Frontal cortex (tissue), 4 donors: ENCODE results near the gene SPCS3. TPM values are rescaled to one million over a fixed set of nuclear protein-coding genes. Genes with fewer than 3 reads are reported as not detected.
A peak's percentile ranks its signal among the peaks of the same experiment; 100 is the strongest.
"Not testable (repeated sequence)": the region's sequence is repeated elsewhere in the genome, so short reads cannot be mapped to it uniquely, and the experiment has no call there.

Experiments
- DNase-seq, 2 donors: peaks; one replicate each; pipeline ENCODE4 v3.0.0; 2012; ENCODE audit warnings: low spot score in 2 of 2
- FAIRE-seq: peaks from 2 replicates; lab custom pipeline; 2012; peaks lifted over from hg19 to GRCh38; lab: Jason Lieb, UNC
- total RNA-seq: library from RNA; depleted of rRNA; stranded (reverse); fragments of >200 nt; gene quantifications from one replicate; pipeline ENCODE4 v1.2.3, GENCODE V29; 2014
- donor health status: control.
- donor health status: control.
- donor health status: control.

SPCS3 gene
- total RNA-seq: 108 TPM

DNA sequence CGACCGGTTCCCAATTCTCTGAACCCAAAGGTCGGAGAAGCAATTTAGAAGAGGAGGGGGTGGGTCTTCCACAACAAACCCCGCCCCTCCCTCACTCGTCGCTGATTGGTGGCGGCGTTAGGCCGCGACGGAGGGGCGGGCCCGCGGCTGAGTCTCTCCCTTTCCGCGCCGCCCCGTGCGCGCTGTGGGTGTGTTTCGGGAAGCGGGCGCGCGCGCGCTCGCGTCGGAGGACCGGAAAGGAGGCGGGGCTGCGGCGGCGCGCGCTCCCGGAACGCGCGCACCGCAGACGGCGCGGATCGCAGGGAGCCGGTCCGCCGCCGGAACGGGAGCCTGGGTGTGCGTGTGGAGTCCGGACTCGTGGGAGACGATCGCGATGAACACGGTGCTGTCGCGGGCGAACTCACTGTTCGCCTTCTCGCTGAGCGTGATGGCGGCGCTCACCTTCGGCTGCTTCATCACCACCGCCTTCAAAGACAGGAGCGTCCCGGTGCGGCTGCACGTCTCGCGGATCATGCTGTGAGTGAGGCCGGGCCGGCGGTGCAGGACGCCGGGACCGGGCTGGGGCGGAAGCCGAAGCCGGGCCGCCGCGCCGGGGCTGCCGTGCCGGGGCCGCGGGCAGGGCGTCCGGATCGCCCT lies at the start of gene SPCS3:
Gene SPCS3, plus strand, starts transcription at position 263 of the 636 bp plus-strand sequence. Its CDS starts 111 bp downstream, at position 374.
- DNase-seq (peak; percentile 91 to 95), FAIRE-seq (no peak)

DNA sequence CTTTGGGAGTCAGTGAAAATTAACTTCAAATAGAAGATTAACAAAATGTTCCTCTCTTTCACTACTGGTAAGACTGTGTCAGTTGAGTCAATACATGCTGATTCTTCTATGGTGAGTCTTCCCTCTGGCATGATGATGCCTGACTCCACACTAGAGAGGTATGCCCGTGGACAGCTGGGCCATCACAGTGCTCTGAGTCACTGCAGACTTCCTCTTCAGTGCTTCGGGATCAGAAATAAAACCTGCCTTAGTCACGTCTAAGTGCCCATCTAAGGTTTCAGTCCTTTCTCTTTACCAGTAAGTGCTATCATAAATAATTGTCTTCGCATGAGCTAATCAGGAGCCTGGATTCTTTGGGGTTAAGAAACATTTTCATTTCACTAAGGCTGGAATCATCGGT lies 49.1 kb upstream of the SPCS3 start:
- FAIRE-seq: no peak
- no peak for DNase-seq

DNA sequence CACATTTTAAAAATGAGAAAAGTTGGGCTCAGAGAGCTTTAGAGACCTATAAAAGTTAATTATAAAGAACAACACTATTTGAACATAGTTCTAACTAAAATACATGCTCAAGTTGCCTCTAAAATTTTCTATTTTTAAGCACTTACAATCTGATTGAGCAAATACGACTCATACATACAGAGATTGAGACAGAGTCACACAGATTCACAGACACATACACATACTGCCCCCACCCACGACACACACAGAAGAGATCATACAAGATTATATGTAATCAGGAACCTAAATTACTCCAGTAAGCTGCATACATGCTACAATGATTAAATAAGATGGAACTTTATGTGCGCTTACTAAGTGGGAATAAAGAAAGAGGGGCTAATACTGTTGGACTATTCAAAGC lies 48.0 kb upstream of the SPCS3 start:
- no peak for DNase-seq
- FAIRE-seq: no peak

DNA sequence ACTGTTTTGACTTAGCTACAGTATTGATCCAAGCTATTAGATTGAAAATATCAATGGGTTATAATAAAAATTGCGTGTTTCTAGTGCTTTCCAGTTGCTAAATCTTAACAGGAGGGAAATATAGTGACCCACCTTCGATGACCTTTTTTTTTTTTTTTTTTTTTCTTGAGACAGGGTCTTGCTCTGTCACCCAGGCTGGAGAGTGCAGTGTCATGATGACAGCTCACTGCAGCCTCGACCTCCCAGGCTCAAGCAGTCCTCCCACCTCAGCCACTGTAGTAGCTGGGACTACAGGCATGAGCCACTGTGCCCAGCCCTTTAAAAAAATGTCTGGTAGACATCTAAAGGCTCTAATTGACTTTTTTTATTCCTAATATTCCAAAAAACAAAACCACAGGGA lies 47.0 kb upstream of the SPCS3 start:
- DNase-seq (no peak), FAIRE-seq (no peak)

DNA sequence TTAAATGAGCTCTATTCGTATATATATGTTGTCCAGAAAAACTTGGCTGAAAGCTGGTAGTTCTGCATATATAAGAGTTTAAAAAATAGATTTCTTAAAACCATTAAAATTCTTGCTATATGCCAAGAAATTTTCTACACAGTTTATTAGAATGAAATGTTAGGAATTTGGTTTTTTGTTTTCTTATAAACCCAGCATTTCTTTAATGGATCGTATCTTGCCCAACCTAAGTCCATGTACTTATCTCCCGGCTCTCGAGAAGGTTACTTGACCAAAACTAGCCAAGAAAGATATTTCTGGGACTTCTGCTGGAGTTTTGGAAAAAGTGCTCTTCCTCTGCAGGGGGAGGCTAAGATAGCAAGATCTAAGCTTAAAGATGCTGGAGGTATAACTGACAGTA lies 46.0 kb upstream of the SPCS3 start:
- FAIRE-seq: no peak
- DNase-seq: no peak

DNA sequence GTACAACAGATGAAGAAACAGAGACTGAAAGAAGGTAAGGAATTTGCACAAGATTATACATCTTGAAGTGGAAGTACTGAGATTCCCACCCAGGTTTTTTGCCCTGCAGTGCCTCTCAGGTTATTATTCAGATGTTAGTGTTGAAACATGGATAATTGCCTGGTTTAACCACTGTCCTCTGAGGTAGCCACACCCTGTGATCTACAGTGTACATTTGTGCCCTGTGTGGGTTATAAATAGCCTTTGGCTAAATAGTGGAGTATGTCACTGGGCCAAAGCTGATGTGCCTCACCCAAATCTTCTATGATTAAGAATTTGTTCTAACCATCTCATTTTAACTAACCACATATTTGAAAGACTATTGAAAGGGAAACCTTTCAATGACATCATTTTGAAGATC lies 45.3 kb upstream of the SPCS3 start:
- no peak for FAIRE-seq
- no peak for DNase-seq

DNA sequence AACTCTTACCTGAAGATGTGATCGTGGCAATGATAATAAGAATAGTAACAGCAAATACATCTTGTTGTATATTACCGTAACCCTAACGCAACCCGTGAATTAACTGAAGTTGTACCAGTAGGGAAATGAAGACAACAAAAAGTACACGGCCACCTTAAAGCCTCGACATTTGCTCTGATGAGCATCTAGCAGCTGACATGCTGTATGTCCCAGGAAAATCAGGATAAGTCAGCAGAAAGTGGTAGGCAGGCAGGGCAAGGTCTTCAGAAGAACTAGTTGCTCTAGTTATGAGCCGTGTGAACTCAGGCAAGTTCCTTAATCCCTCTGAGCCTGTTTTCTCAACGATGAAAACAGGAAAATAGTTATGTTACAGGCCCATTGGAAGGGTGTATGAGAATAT lies 43.1 kb upstream of the SPCS3 start:
- DNase-seq: no peak
- FAIRE-seq: no peak

DNA sequence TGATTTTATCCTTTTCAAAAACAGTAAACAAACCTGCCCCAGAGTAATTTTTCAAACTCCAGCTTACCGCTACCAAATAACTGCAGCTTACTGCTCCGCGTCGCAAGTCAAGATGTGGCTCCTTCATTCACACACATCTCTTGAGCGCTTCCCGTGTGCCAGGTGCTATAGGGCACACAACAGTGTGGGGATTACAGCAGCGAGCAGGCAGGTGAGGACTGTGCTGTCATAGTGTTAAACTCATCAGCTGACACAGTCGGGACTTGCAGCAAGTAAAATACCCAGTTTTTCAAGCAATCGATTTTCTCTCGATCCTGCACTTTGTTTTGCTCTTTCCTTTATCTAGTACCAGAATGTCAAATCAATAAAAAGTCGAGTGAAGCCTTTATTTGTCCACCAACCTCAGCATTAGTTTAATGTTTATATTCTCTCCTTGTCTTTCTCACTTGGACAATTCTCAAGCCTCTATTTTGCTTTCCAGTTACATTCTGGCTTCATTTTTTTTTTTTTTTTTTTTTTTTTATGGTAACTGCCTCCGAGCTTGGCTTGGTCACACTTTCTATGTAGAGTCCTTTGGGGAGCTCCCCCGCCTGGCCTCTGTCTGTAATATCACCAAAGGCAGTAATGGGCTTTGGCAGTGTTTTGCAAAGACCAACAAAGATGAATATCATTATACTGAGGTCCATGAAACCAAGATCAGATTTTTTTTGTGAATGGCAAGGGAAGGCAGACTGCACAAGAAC lies 42.4 kb upstream of the SPCS3 start:
- FAIRE-seq (peak; percentile 47), DNase-seq (peak in 1 of 2 donors; percentile 36)

DNA sequence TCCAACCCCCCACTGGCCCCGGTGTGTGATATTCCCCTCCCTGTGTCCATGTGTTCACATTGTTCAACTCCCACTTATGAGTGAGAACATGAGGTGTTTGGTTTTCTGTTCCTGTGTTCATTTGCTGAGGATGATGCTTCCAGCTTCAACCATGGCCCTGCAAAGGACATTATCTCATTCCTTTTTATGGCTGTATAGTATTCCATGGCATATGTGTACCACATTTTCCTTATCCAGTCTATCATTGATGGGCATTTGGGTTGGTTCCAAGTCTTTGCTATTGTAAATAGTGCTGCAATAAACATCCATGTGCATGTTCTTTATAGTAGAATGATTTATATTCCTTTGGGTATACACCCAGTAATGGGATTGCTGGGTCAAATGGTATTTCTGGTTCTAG lies 40.2 kb upstream of the SPCS3 start:
- not testable (repeated sequence) for DNase-seq, FAIRE-seq

DNA sequence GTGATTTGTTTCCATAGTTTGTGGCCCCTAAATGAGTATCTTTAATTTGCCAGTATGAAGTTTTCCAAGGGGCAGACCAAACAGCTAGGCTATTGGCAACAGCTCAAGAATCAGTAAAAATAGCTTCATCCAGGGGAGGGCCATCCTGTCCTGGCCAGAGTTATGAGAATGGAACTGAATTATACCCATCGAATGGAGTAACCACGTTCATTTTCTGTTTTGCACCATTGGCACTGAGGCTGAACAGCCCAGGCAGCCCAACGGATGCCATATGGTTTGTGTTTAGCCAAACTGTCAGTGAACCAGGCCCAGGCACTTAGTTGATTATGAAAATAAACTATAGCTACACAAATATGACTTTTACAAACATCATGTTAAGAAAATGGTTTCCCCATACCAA lies 33.0 kb upstream of the SPCS3 start:
- DNase-seq: no peak
- FAIRE-seq: no peak

DNA sequence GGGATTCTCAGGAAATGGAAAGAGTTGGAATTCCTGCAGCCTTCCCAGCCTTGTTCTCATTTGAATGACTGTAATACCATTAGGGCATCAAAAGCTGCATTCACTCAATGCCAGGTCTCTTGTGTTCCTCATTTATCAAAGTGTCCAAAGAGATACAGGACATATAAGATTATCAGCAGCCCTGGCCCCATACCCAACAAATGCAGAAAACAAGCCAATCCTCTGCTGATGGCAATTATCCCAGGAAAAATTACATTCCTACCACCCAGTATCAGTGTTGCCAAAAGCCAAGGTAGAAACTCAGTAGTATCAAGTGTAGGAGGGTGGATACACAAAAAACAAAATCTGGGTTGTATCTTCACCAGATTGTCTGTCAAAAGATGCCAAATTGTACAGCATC lies 32.2 kb upstream of the SPCS3 start:
- FAIRE-seq (no peak), DNase-seq (no peak)

DNA sequence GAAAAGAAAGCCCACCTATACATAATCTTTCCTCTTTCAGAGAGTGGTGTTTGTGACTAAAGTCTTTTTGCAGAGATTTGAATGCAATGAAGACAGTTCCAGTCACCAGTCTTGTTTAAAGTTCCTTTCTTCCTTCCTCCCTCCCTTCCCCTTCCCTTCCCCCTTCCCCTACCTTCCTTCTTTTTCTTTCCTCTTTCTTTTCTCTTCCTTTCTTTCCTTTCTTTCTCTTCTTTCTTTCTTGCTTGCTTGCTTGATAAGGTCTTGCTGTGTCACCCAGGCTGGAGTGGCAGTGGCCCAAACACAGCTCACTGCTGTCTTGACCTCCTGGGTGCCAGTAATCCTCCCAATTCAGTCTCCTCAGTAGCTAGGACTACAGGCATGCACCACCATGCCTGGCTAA lies 31.7 kb upstream of the SPCS3 start:
- FAIRE-seq (no peak), DNase-seq (no peak)

DNA sequence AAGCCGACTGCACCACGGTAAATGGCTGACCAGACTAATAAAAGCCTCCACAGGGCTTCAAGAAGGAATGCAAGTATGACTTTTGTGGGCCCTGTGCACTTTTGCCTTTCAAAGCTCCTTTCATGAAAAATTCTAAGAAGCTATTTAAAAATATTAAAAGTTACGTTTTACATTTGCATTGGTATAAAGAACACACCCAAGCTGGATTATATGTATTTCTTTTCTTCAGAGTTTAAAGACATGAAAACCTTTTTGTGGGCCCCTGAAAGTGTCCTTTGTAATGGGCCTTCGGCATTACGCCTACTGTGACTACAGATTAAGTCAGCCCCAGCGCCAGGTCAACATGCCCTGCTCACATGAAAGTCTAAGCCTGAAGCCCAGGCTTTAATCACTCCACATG lies 30.2 kb upstream of the SPCS3 start:
- no peak for DNase-seq
- FAIRE-seq: no peak

DNA sequence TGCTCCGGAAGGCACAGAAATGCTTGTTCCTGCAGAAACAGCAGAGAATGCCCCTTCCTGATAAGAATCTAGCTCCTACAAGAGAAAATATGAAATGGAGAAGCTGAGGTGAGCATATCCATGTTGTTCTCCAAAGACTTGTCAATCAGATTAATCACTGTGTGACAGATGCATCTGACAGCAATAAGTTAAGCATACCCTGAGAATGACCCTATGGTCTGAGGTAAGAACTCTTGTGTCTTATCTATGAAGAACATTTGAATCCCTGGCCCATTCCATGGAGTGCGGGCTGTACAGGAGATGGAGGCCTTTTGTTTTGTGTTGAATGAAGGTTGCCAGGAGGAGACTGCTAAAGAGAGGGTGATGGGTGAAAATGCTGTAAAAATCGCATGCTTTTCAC lies 29.2 kb upstream of the SPCS3 start:
- no peak for FAIRE-seq
- DNase-seq: no peak

DNA sequence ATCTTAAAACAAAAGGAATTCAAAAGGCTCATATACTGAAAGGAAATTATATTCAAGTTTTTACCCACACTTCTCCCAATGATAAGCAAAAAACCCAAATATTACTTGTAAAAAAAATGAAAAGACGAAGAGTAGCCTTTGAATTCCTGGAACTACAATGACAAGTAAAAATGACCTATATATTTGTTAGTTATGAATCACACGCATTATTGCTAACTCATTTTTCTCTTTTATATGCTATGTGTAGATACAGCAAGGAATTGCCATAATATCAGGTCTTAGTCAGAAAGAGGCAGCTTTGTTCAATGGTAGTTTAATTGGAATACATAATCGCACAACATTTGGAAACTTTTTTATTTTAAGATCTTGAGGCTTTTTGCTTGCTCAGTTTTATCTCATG lies 28.0 kb upstream of the SPCS3 start:
- FAIRE-seq (no peak), DNase-seq (no peak)

DNA sequence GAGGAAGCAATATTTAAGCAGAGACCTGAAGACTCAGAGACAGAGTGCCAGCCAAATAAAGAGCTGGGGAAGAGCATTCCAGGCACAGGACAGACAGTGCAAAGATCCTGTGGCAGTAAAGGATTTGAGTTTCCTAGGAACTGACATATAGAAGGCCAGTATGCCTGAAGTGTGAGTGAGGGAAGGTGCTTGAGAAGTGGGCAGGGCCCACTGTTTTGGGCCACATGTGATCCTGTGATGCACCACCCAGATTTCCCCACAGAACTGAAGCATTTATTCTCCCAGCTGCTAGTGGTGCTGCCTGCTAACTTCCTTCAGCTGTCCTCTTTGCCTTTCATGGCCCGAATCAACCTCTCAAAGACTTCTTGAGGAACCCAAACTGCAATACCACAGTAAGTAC lies 26.8 kb upstream of the SPCS3 start:
- DNase-seq (no peak), FAIRE-seq (no peak)

DNA sequence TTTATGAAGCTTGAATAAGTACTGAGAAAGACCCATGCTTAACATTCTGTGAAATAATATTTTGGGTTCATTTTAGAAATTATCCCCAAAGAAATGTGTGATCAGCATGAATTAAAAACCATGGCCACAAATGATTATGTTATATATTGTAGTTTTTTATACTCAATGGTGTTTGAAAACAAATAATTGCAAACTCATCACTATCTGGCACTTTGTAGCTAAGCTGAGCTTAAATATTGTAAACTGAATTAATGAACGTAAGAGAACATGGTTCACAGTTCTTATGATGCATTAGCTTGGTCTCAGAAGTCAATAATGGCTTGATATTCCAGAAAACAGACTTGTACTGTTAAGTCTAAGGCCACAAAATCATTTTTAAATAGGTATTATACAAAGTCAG lies 26.1 kb upstream of the SPCS3 start:
- no peak for FAIRE-seq

DNA sequence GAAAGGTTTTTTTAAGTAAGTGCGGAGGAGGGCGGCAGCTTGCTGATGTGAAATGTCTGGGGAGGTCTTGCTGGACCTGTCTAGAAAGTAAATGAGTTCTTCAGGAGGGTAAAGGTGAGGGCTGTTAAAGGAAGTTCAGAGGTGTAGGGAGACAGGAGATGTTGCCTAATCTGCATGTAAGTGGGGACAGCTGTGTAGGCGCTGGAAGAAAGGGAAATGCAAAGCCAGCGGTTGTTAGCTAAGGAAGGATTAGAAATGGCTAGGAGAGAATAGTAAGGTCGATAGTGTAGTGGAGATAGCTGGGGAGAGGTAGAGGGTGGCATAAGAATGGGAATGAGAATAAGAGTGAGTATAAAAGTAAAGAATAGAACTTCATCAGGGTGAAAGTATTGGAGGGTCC lies 23.9 kb upstream of the SPCS3 start:
- DNase-seq, FAIRE-seq: not testable (repeated sequence)

More for the DNA sequence above, 26.1 kb upstream of the SPCS3 start:
- no peak for DNase-seq

DNA sequence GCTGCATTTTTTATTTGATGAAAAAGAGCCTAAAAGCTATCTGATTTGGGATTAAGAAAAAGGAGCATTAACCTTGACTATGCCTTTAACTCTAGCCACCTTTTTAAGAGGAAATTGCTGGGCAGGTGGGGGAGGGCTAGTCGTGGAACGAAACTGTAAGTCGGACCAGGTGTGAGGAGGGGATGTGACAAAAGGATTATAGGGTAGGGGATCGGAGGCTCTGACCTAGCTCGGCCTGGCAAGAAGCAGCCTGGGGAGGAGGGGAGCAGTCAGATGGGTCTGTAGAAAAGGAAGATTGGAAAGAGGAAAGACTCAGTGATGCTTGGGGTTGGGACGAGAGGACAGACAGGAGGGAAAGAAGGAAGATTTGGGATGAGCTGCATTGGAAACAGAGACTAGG lies 21.1 kb upstream of the SPCS3 start:
- no peak for FAIRE-seq
- no peak for DNase-seq

DNA sequence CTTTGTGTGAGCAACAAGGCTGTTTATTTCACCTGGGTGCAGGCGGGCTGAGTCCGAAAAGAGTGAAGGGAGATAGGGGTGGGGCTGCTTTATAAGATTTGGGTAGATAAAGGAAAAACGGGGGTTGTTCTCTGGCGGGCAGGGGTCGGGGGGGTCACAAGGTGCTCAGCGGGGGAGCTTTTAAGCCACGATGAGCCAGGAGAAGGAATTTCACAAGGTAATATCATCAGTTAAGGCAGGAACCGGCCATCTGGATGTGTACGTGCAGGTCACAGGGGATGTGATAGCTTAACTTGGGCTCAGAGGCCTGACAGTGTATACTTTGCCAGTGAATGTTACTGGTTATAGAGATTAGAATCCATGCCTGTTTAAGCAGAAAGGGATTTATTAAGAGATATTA lies 19.7 kb upstream of the SPCS3 start:
- no peak for DNase-seq
- no peak for FAIRE-seq

DNA sequence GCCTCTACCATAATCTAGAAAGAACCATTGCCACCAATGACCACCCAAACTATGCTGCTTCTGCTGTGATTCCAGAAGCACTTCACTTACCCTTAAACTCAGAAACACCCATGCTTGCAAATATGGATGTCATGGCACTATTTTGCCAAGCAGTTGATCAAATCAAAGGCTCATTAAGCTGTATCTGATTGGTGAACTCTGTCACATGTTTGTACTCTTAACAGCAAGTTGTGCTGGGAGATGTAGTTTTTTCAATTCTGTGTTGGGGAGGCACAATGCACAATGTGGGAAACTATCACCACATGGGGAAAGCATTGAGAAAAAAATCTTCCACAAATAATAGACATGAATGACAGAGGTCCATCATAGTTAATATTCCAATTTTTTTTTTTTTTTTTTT lies 19.2 kb upstream of the SPCS3 start:
- no peak for DNase-seq
- FAIRE-seq: no peak
